Caki2 (cell line): ENCODE measurements around the gene WFDC11. TPM values are rescaled to one million over a fixed set of nuclear protein-coding genes. Genes with fewer than 3 reads are reported as not detected.
A peak's percentile ranks its signal among the peaks of the same experiment; 100 is the strongest.

Source experiments
- DNase-seq: peaks from one replicate; pipeline ENCODE4 v3.0.0-alpha.2; 2015; ENCODE audit warnings: low read depth
- in situ Hi-C: cut with HindIII; loops from 2 replicates; pipeline ENCODE4 v1.10.0; 2016; ENCODE audit warnings: low sequenced_read_pairs, low pct_unique_long_range_greater_than_20kb, mixed read lengths
- total RNA-seq: library from RNA; depleted of rRNA; stranded (reverse); fragments of >200 nt; shearing (Covaris generic); gene quantifications from 2 replicates; pipeline ENCODE4 v1.2.3, GENCODE V29; 2014; ENCODE audit warnings: low replicate concordance; rRNA removed

Gene WFDC11
- total RNA-seq, 1 experiment from 2014 or later, result not detected

- no peak for DNase-seq
- in situ Hi-C loops, result no loop called here
Measured at GRCh38 chr20:45631184-45631583, 38.9 kb downstream of the WFDC11 start, which contains the start of gene WFDC9. WFDC9 (minus strand) TSS chr20:45631284; CDS start chr20:45610181, 21,103 bp downstream.

- in situ Hi-C loops, result no loop called here
- DNase-seq, result no peak
Measured at GRCh38 chr20:45630371-45630770, 39.7 kb downstream of the WFDC11 start.

GRCh38 chr20:45629496-45630100 lies 40.4 kb downstream of the WFDC11 start, which contains the start of gene WFDC10A:
WFDC10A (plus strand) TSS chr20:45629739; CDS start chr20:45629814, 75 bp downstream.
- DNase-seq, result peak; percentile 67
- in situ Hi-C loops, result no loop called here

GRCh38 chr20:45626540-45626939 lies 43.5 kb downstream of the WFDC11 start:
- in situ Hi-C loops, result no loop called here
- DNase-seq, result no peak

GRCh38 chr20:45621593-45621992 lies 48.4 kb downstream of the WFDC11 start:
- no peak for DNase-seq
- in situ Hi-C loops, result no loop called here

- in situ Hi-C loops, result no loop called here
- no peak for DNase-seq
Measured at GRCh38 chr20:45617591-45617990, 52.4 kb downstream of the WFDC11 start.

- in situ Hi-C loops, result no loop called here
Measured at GRCh38 chr20:45612314-45612713, 57.7 kb downstream of the WFDC11 start.

GRCh38 chr20:45611054-45611453 lies 59.0 kb downstream of the WFDC11 start:
- no peak for DNase-seq
- in situ Hi-C loops, result no loop called here

More at GRCh38 chr20:45612314-45612713, 57.7 kb downstream of the WFDC11 start:
- DNase-seq, result no peak

GRCh38 chr20:45607810-45608209 lies 62.2 kb downstream of the WFDC11 start:
- no peak for DNase-seq
- in situ Hi-C loops, result no loop called here

Other genes starting within 250 kb of the WFDC11 start
- not detected in 2 replicates for gene WFDC2, start 200.5 kb downstream of the WFDC11 start, total RNA-seq
- gene SPINT3, start 154.6 kb downstream of the WFDC11 start, total RNA-seq, result not detected in 2 replicates
- not detected in 2 replicates for gene WFDC6, start 130.8 kb downstream of the WFDC11 start, total RNA-seq
- gene EPPIN, start 122.8 kb downstream of the WFDC11 start, total RNA-seq, result not detected in 2 replicates
- not detected in 2 replicates for gene WFDC8, start 91.0 kb downstream of the WFDC11 start, total RNA-seq
- not detected in 2 replicates for gene WFDC10A, start 40.5 kb downstream of the WFDC11 start, total RNA-seq
- not detected in 2 replicates for gene WFDC9, start 39.0 kb downstream of the WFDC11 start, total RNA-seq
- gene WFDC13, start 31.8 kb upstream of the WFDC11 start, total RNA-seq, result not detected in 2 replicates
- gene WFDC10B, start 34.8 kb upstream of the WFDC11 start, total RNA-seq, result not detected in 2 replicates
- not detected in 2 replicates for gene SPINT4, start 52.1 kb upstream of the WFDC11 start, total RNA-seq
- not detected in 2 replicates for gene WFDC3, start 121.6 kb upstream of the WFDC11 start, total RNA-seq
- gene DNTTIP1, start 121.7 kb upstream of the WFDC11 start, total RNA-seq, result 74.3 and 111 TPM in 2 replicates
- gene UBE2C, start 142.4 kb upstream of the WFDC11 start, total RNA-seq, result 112 and 164 TPM in 2 replicates
- gene TNNC2, start 157.1 kb upstream of the WFDC11 start, total RNA-seq, result not detected in 2 replicates
- 72.8 and 87.6 TPM in 2 replicates for gene SNX21, start 163.6 kb upstream of the WFDC11 start, total RNA-seq
- gene ACOT8, start 187.2 kb upstream of the WFDC11 start, total RNA-seq, result 43.3 and 48.7 TPM in 2 replicates
- 4.3 and 5.8 TPM in 2 replicates for gene ZSWIM3, start 187.4 kb upstream of the WFDC11 start, total RNA-seq
- 6.3 and 9.8 TPM in 2 replicates for gene ZSWIM1, start 211.0 kb upstream of the WFDC11 start, total RNA-seq
- gene SPATA25, start 217.4 kb upstream of the WFDC11 start, total RNA-seq, result 0.43 TPM in 1 of 2 replicates, not detected in the other
- 3.4 and 5.2 TPM in 2 replicates for gene NEURL2, start 221.0 kb upstream of the WFDC11 start, total RNA-seq
- gene CTSA, start 221.1 kb upstream of the WFDC11 start, total RNA-seq, result 96.4 and 123 TPM in 2 replicates
- 6.5 and 9.1 TPM in 2 replicates for gene PLTP, start 241.9 kb upstream of the WFDC11 start, total RNA-seq